Endodermal cell (in vitro differentiated cells): ENCODE results near the gene DAAM2. TPM values are rescaled to one million over a fixed set of nuclear protein-coding genes. Genes with fewer than 3 reads are reported as not detected.

ENCODE experiments used
- DNase-seq: peaks from one replicate; pipeline ENCODE4 v3.0.0-alpha.2; 2017
- H3K27ac ChIP-seq: 2 replicates; pipeline ENCODE4 v1.5.1; 2013; ENCODE audit warnings: mild to moderate bottlenecking, low read depth, low read length, moderate library complexity
- H3K27me3 ChIP-seq: 2 replicates; pipeline ENCODE4 v1.6.1; 2013; ENCODE audit warnings: mild to moderate bottlenecking, low read length, moderate library complexity; ENCODE audit not compliant: insufficient read depth, control insufficient read depth, poor library complexity, severe bottlenecking
- H3K36me3 ChIP-seq: 2 replicates; pipeline ENCODE4 v1.7.0; 2013; ENCODE audit warnings: mild to moderate bottlenecking, low read length, moderate library complexity; ENCODE audit not compliant: control insufficient read depth, insufficient read depth
- H3K4me1 ChIP-seq: one replicate; pipeline ENCODE4 v1.7.0; 2013; ENCODE audit warnings: low read length; ENCODE audit not compliant: control insufficient read depth, insufficient read depth
- H3K4me3 ChIP-seq: 2 replicates; pipeline ENCODE4 v1.5.1; 2013; ENCODE audit warnings: mild to moderate bottlenecking, low read length, moderate library complexity
- H3K9ac ChIP-seq: 2 replicates; pipeline ENCODE4 v1.6.1; 2013; ENCODE audit warnings: mild to moderate bottlenecking, low read length, moderate library complexity; ENCODE audit not compliant: poor library complexity, severe bottlenecking; ENCODE audit errors: extremely low read depth
- H3K9me3 ChIP-seq: 2 replicates; pipeline ENCODE4 v1.6.1; 2013; ENCODE audit warnings: mild to moderate bottlenecking, low read length, moderate library complexity; ENCODE audit not compliant: control insufficient read depth
- H3K27ac Mint-ChIP-seq: 2 replicates; pipeline ENCODE4 v1.8.0; 2020; ENCODE audit warnings: mixed read lengths
- H3K27me3 Mint-ChIP-seq: 2 replicates; pipeline ENCODE4 v1.8.0; 2021; ENCODE audit warnings: mild to moderate bottlenecking, mixed read lengths; ENCODE audit not compliant: insufficient read depth
- H3K36me3 Mint-ChIP-seq: 2 replicates; pipeline ENCODE4 v1.8.0; 2020; ENCODE audit warnings: low read depth, mixed read lengths
- H3K4me1 Mint-ChIP-seq: 2 replicates; pipeline ENCODE4 v1.8.0; 2020; ENCODE audit warnings: mixed read lengths
- H3K4me3 Mint-ChIP-seq: 2 replicates; pipeline ENCODE4 v1.8.0; 2020; ENCODE audit warnings: mild to moderate bottlenecking, moderate library complexity, mixed read lengths
- H3K9me3 Mint-ChIP-seq: 2 replicates; pipeline ENCODE4 v1.8.0; 2020; ENCODE audit warnings: mild to moderate bottlenecking, mixed read lengths
- WGBS, 2 experiments: methylation state at CpG; one replicate each; pipeline versions ENCODE4 v1.1.5 to v1.1.7; 2013; ENCODE audit warnings: missing lambda C conversion rate in 2 of 2, mixed read lengths in 1 of 2; ENCODE audit not compliant: insufficient coverage in 1 of 2, insufficient read length in 1 of 2; 5-methylcytosine and 5-hydroxymethylcytosine counted together
- total RNA-seq, 2 donors: library from RNA; stranded (reverse); fragmentation: NEBNext Ultra II Directional in 1 of 2; extraction: Animal tissue kit (Norgen Biotek cat#: 25700) in 1 of 2; gene quantifications; 2 replicates in 1 of 2; 3 replicates in 1 of 2; pipeline ENCODE4 v1.2.1, GENCODE V29; 2021
- TF ChIP-seq, protein P1 (sequence below): fragments of 200-600 bp; sonication (generic); conservative IDR thresholded peaks from 2 replicates; pipeline ENCODE4 v1.5.0; 2021; ENCODE audit warnings: antibody characterized with exemption, mild to moderate bottlenecking

The DAAM2 gene
- total RNA-seq, 2 donors from 2014 or later: 0.33 to 1.2 TPM

DNA sequence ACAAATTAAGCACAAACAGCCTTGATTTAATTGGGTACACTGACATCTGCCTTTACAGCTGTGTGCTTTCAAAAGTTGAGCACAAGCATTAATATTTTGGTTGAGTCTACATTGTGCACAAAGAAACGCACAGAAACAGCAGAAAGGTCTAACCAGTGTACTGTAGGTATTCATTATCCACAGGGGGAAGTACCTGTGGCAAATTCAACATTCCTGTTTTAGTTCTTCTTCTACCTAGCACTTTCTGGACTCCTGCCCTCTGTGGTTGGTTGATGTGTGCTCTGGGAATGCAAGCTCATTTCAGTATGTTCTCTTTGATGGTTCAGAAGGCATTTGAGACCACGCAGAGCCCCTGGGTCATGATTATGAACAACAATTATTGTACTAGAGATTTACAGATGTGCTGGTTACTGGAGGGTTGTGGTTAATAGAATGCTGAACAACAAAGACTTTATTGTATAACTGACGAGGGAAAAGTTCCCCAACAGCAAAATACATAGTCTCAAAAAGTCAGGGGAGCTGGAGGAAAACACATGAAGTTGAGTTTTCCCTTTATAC, 26.6 kb upstream of the DAAM2 start:
- no peaks in the 10 kb centered on the region for H3K27me3 Mint-ChIP-seq
- H3K4me1 Mint-ChIP-seq: peaks cover 3% of the 10 kb centered on the region
- H3K27ac Mint-ChIP-seq: no peak overlapping the region
- 88% methylated on average over 3 of the region's 3 CpGs; no CpG with 5 or more reads in 1 of the 2 experiments for WGBS, 2 experiments
- no peaks in the 10 kb centered on the region for H3K36me3 ChIP-seq
- H3K9me3 ChIP-seq: no peaks in the 10 kb centered on the region
- no peak overlapping the region for H3K27ac ChIP-seq
- H3K9ac ChIP-seq: no peak overlapping the region
- no peak overlapping the region for H3K4me3 Mint-ChIP-seq
- no peak for DNase-seq
- H3K36me3 Mint-ChIP-seq: no peaks in the 10 kb centered on the region
- H3K27me3 ChIP-seq: no peaks in the 10 kb centered on the region
- H3K4me1 ChIP-seq: no peaks in the 10 kb centered on the region
- H3K4me3 ChIP-seq: no peak overlapping the region
- no peaks in the 10 kb centered on the region for H3K9me3 Mint-ChIP-seq
- TF ChIP-seq, protein P1, sequence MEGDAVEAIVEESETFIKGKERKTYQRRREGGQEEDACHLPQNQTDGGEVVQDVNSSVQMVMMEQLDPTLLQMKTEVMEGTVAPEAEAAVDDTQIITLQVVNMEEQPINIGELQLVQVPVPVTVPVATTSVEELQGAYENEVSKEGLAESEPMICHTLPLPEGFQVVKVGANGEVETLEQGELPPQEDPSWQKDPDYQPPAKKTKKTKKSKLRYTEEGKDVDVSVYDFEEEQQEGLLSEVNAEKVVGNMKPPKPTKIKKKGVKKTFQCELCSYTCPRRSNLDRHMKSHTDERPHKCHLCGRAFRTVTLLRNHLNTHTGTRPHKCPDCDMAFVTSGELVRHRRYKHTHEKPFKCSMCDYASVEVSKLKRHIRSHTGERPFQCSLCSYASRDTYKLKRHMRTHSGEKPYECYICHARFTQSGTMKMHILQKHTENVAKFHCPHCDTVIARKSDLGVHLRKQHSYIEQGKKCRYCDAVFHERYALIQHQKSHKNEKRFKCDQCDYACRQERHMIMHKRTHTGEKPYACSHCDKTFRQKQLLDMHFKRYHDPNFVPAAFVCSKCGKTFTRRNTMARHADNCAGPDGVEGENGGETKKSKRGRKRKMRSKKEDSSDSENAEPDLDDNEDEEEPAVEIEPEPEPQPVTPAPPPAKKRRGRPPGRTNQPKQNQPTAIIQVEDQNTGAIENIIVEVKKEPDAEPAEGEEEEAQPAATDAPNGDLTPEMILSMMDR: no peak

DNA sequence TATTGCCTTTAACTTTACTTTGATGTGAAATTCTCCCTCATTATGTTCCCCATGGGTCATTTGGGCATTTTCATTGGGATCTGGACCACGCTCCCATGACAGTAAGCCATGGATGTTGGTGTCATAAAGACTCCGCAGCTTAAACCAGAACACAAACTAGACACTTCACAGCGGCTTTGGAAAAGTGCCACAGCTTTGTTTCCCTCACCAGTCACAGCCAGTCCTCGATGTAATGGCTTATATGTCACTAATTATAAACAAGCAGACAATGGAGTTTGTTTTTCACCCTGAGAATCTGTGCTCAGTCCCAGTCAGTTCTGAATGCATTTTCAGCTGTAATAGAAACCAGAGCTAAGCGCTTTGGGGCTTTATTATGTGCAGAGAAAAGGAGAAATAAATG, 23.2 kb upstream of the DAAM2 start:
- no peak overlapping the region for H3K4me3 ChIP-seq
- 88 to 92% methylated on average over 1 to 5 of the region's 5 CpGs for WGBS, 2 experiments

DNA sequence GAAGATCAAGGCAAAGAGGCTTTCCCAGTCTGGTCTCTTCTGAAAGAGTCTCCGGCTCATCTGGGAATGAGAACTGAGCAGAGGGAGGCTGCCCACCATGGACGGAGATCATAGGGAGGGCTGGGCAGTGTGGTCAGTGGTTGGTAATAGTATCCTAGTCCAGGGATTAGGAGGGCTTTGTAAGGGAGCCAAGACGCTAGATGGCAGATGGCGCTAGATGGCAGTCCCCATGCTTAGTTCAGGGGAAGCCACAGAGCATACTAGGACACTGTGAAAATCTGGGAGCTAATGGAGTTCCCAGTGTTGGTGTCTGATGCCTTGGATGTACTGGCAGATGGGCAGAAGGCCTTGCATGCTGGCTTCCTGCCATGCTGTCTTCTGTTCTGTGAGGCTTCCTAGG, 21.7 kb upstream of the DAAM2 start:
- Mint-ChIP-seq H3K36me3 (no peaks in the 10 kb centered on the region), H3K4me3 (no peak overlapping the region), H3K9me3 (no peaks in the 10 kb centered on the region), H3K27me3 (no peaks in the 10 kb centered on the region), H3K4me1 (peaks cover 3% of the 10 kb centered on the region), H3K27ac (no peak overlapping the region)
- H3K36me3 ChIP-seq: no peaks in the 10 kb centered on the region
- H3K9ac ChIP-seq: no peak overlapping the region
- DNase-seq: no peak
- TF ChIP-seq, protein P1: no peak
- no peaks in the 10 kb centered on the region for H3K27me3 ChIP-seq
- no peaks in the 10 kb centered on the region for H3K9me3 ChIP-seq
- no peaks in the 10 kb centered on the region for H3K4me1 ChIP-seq
- WGBS, 2 experiments: 82 to 90% methylated on average over 4 of the region's 4 CpGs
- no peak overlapping the region for H3K27ac ChIP-seq
- no peak overlapping the region for H3K4me3 ChIP-seq

More for the DNA sequence above, 23.2 kb upstream of the DAAM2 start:
- Mint-ChIP-seq H3K4me1 (peaks cover 3% of the 10 kb centered on the region), H3K9me3 (no peaks in the 10 kb centered on the region), H3K27ac (no peak overlapping the region), H3K27me3 (no peaks in the 10 kb centered on the region), H3K4me3 (no peak overlapping the region), H3K36me3 (no peaks in the 10 kb centered on the region)
- no peak for DNase-seq
- H3K4me1 ChIP-seq: no peaks in the 10 kb centered on the region
- TF ChIP-seq, protein P1: no peak
- H3K36me3 ChIP-seq: no peaks in the 10 kb centered on the region
- no peak overlapping the region for H3K27ac ChIP-seq
- no peaks in the 10 kb centered on the region for H3K27me3 ChIP-seq
- H3K9me3 ChIP-seq: no peaks in the 10 kb centered on the region
- H3K9ac ChIP-seq: no peak overlapping the region
